Ishikawa (cell line): ENCODE data around the gene FOXN4.

Experiments used
- CEBPB ChIP-seq: IDR thresholded peaks from 2 replicates; pipeline ENCODE4 v1.6.1; 2012
- CREB1 ChIP-seq: IDR thresholded peaks from 2 replicates; pipeline ENCODE4 v1.6.1; 2012; ENCODE audit warnings: low read depth
- EGR1 ChIP-seq: IDR thresholded peaks from 2 replicates; pipeline ENCODE4 v1.6.1; 2012
- EP300 ChIP-seq: IDR thresholded peaks from 2 replicates; pipeline ENCODE4 v1.6.1; 2012; ENCODE audit warnings: borderline replicate concordance
- FOXM1 ChIP-seq: IDR thresholded peaks from 2 replicates; pipeline ENCODE4 v1.6.1; 2012; ENCODE audit warnings: low read depth, borderline replicate concordance
- MAX ChIP-seq: IDR thresholded peaks from 2 replicates; pipeline ENCODE4 v1.6.1; 2012
- NFIC ChIP-seq: IDR thresholded peaks from 2 replicates; pipeline ENCODE4 v1.6.1; 2012
- RAD21 ChIP-seq: IDR thresholded peaks from 2 replicates; pipeline ENCODE4 v1.6.1; 2012; ENCODE audit warnings: low read depth
- REST ChIP-seq: IDR thresholded peaks from 2 replicates; pipeline ENCODE4 v1.6.1; 2012; ENCODE audit warnings: low read depth, mild to moderate bottlenecking
- TAF1 ChIP-seq: IDR thresholded peaks from 2 replicates; pipeline ENCODE4 v1.6.1; 2012; ENCODE audit warnings: low read depth, mild to moderate bottlenecking
- TCF12 ChIP-seq: IDR thresholded peaks from 2 replicates; pipeline ENCODE4 v1.6.1; 2012; ENCODE audit warnings: low read depth
- TEAD4 ChIP-seq: IDR thresholded peaks from 2 replicates; pipeline ENCODE4 v1.6.1; 2012
- USF1 ChIP-seq: IDR thresholded peaks from 2 replicates; pipeline ENCODE4 v1.6.1; 2012
- YY1 ChIP-seq: IDR thresholded peaks from 2 replicates; pipeline ENCODE4 v1.6.1; 2012; ENCODE audit warnings: low read depth
- ZBTB7A ChIP-seq: IDR thresholded peaks from 2 replicates; pipeline ENCODE4 v1.6.1; 2012; ENCODE audit warnings: low read depth

The FOXN4 gene

GRCh38 chr12:109305547-109305946 is 3.5 kb downstream of the FOXN4 start:
- no peak for TF ChIP-seq EP300
- no peak for TF ChIP-seq NFIC
- TF ChIP-seq TEAD4 = no peak
- TF ChIP-seq TAF1 = no peak
- no peak for TF ChIP-seq ZBTB7A
- no peak for TF ChIP-seq CREB1
- TF ChIP-seq EGR1 = no peak
- no peak for TF ChIP-seq CEBPB
- no peak for TF ChIP-seq FOXM1
- TF ChIP-seq MAX = no peak
- TF ChIP-seq TCF12 = no peak
- no peak for TF ChIP-seq YY1
- no peak for TF ChIP-seq RAD21
- no peak for TF ChIP-seq USF1
- no peak for TF ChIP-seq REST

- TF ChIP-seq NFIC (no peak), CEBPB (no peak), USF1 (no peak), EGR1 (no peak), TEAD4 (no peak)
These were observed 4.6 kb downstream of the FOXN4 start for GRCh38 chr12:109304485-109304884.

- TF ChIP-seq REST (no peak), TAF1 (no peak), ZBTB7A (no peak)
These were observed 6.3 kb downstream of the FOXN4 start for GRCh38 chr12:109302770-109303169.

- TF ChIP-seq YY1 (no peak), TCF12 (no peak), FOXM1 (no peak), TEAD4 (no peak), REST (no peak), NFIC (no peak), MAX (no peak), ZBTB7A (no peak), CREB1 (no peak), USF1 (no peak), EGR1 (no peak), RAD21 (no peak), EP300 (no peak)
These were observed 6.7 kb downstream of the FOXN4 start for GRCh38 chr12:109302358-109302757.

GRCh38 chr12:109301643-109302168 is 7.4 kb downstream of the FOXN4 start:
- TF ChIP-seq TAF1 (no peak), USF1 (no peak), MAX (no peak), YY1 (no peak), EP300 (no peak), CREB1 (no peak), TEAD4 (no peak), TCF12 (no peak), ZBTB7A (no peak), FOXM1 (no peak), CEBPB (no peak)
